AG10803 (cell line): Measurements from ENCODE around the gene FAM43B.

Source experiments
- DNase-seq: peaks from one replicate; pipeline ENCODE4 v3.0.0; 2010; ENCODE audit warnings: low read depth
- H3K4me3 ChIP-seq: 2 replicates; pipeline ENCODE4 v1.5.1; 2011; ENCODE audit warnings: mild to moderate bottlenecking, low read length, control low read depth
- TF ChIP-seq, protein P1 (sequence below): conservative IDR thresholded peaks from 2 replicates; pipeline ENCODE4 v1.5.1; 2011; ENCODE audit warnings: mild to moderate bottlenecking, low read length, control low read depth, inconsistent platforms

The FAM43B gene

GRCh38 chr1:20538227-20538626 lies 14.1 kb upstream of the FAM43B start:
- no peak for DNase-seq
- TF ChIP-seq, protein P1, sequence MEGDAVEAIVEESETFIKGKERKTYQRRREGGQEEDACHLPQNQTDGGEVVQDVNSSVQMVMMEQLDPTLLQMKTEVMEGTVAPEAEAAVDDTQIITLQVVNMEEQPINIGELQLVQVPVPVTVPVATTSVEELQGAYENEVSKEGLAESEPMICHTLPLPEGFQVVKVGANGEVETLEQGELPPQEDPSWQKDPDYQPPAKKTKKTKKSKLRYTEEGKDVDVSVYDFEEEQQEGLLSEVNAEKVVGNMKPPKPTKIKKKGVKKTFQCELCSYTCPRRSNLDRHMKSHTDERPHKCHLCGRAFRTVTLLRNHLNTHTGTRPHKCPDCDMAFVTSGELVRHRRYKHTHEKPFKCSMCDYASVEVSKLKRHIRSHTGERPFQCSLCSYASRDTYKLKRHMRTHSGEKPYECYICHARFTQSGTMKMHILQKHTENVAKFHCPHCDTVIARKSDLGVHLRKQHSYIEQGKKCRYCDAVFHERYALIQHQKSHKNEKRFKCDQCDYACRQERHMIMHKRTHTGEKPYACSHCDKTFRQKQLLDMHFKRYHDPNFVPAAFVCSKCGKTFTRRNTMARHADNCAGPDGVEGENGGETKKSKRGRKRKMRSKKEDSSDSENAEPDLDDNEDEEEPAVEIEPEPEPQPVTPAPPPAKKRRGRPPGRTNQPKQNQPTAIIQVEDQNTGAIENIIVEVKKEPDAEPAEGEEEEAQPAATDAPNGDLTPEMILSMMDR: no peak
- no peak overlapping the region for H3K4me3 ChIP-seq

- DNase-seq: no peak
- no peak overlapping the region for H3K4me3 ChIP-seq
- TF ChIP-seq, protein P1: no peak
Measured at GRCh38 chr1:20538760-20539551, 13.4 kb upstream of the FAM43B start.

DNA sequence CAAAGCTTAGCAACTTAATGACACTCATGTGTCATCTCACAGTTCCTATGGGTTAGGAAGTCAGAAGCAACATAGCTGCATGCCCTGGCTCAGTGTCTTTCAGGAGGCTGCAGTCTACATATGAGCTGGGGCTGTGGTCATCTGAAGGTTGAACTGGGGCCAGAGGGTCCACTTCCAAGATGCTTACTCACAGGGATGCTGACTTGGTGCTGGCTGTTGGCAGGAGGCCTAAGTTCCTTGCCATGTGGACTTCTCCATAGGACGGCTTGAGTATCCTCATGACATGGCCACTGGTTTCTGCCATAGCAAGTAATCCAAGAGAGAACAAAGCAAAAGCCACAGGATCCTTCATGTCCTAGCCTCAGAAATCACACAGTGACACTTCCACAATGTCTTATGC lies 12.1 kb upstream of the FAM43B start:
- peak; percentile 33 for DNase-seq
- TF ChIP-seq, protein P1: no peak
- no peak overlapping the region for H3K4me3 ChIP-seq

DNA sequence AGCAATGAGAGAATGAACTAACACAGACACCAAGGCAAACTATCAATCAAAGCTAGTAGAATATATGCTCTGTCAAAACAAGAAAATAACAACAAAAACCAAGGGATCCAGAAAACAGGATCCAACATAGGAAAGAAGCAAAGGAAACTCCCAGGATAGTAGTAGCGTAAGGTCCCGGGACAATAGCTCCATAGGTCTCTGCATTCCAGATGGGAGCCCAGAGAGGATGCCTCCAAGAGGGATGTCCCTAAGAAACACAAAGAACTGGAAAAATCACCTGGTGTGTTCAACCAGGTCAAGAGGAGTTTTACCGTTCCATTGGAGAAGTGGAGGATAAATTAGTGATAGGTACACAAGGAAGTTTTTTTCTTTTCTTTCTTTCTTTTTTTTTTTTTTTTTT lies 5.7 kb upstream of the FAM43B start:
- TF ChIP-seq, protein P1: no peak
- DNase-seq: no peak
- no peak overlapping the region for H3K4me3 ChIP-seq

DNA sequence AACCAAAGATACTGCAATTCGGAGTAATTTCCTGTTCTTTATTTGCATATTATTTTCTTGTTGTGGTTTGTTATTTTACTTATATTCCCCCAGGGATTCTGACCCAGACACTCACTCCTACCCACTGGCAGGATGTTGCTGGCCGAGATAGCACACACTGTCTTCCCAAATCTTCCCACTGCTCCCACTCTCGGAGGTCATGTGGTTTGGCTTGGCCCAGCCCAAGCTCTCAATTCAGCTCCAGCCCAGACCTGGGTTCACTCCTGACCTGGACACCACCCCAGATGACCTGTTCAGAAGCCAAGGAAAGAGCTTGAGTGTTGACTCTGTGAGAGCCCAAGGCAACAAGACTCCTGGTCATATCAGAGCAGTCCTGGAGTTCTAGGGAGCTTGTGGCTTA lies 1.2 kb upstream of the FAM43B start:
- TF ChIP-seq, protein P1: no peak
- DNase-seq: no peak
- no peak overlapping the region for H3K4me3 ChIP-seq

- no peak for DNase-seq
Measured at GRCh38 chr1:20552728-20553445, 514 bp downstream of the FAM43B start.

More at GRCh38 chr1:20552728-20553445, 514 bp downstream of the FAM43B start:
- TF ChIP-seq, protein P1: no peak
- no peak overlapping the region; the same call in 1 of the 2 replicates for H3K4me3 ChIP-seq
